Right atrium auricular region (tissue), 2 donors: ENCODE data around the gene CCER1. TPM values are rescaled to one million over a fixed set of nuclear protein-coding genes. Genes with fewer than 3 reads are reported as not detected.

Experiments used
- DNase-seq: peaks from one replicate; pipeline ENCODE4 v3.0.0-alpha.2; 2019; ENCODE audit warnings: low spot score
- H3K27ac ChIP-seq, 2 donors: fragments of 200-600 bp; sonication (generic); 1 replicate in 1 of 2; 2 replicates in 1 of 2; pipeline ENCODE4 v1.5.1; 2016 to 2019
- H3K27me3 ChIP-seq, 2 donors: fragments of 200-600 bp; sonication (generic); one replicate each; pipeline versions ENCODE4 v1.5.1 to v1.6.0; 2017 to 2019
- H3K36me3 ChIP-seq: fragments of 200-600 bp; sonication (generic); one replicate; pipeline ENCODE4 v1.5.1; 2016
- H3K4me1 ChIP-seq, 2 donors: fragments of 200-600 bp; sonication (generic); one replicate each; pipeline versions ENCODE4 v1.5.1 to v1.6.0; 2017 to 2019
- H3K4me3 ChIP-seq, 2 donors: fragments of 200-600 bp; sonication (generic); 1 replicate in 1 of 2; 2 replicates in 1 of 2; pipeline ENCODE4 v1.5.1; 2017 to 2019; ENCODE audit warnings: mild to moderate bottlenecking in 1 of 2, moderate library complexity in 1 of 2
- H3K9me3 ChIP-seq, 2 donors: fragments of 200-600 bp; sonication (generic); one replicate each; pipeline ENCODE4 v1.5.1; 2019
- total RNA-seq, 2 donors: library from RNA; depleted of rRNA; stranded (reverse); fragments of >200 nt; gene quantifications; one replicate each; pipeline ENCODE4 v1.1.0, GENCODE V29; 2016
- TF ChIP-seq, protein P1 (sequence below), 2 donors: fragments of 200-600 bp; sonication (generic); IDR thresholded peaks; one replicate each; pipeline ENCODE4 v1.5.1; 2019; ENCODE audit warnings: antibody characterized with exemption in 2 of 2

The CCER1 gene
- total RNA-seq, 2 donors from 2014 or later: not detected

DNA sequence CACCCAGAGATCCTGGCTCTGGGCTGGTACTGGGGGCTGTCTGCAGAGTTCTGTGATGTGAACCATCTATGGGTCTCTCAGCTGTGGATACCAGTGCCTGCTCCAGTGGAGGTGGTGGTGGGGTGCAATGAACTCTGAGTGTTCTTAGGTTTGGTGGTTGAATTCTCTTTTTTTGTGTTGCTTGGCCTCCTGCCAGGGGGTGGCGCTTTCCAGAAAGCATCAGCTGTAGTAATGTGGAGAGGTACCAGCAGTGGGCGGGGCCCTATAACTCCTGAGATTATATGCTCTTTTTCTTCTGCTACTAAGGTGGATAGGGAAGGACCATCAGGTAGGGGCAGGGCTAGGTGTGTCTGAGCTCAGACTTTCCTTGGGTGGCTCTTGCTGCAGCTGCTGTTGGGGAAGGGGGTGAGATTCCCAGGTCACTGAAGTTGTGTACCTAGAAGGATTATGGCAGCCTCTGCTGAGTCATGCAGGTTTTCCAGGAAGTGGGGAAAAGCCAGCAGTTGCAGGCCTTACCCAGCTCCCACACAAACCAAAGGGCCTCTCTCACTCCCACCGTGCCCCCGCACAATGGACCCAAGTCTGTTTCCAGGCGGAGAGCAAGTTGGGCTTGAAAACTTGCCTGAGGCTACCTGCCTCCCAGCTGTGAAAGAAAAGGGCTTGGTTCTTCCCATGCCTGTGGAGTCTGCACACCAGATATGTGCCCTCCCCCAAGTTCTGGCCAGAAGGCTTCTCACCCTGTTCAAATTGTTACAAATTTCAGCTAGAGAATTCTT lies 18.6 kb downstream of the CCER1 start:
- Histone ChIP-seq H3K36me3 (no peaks in the 10 kb centered on the region), H3K9me3 (no peaks in the 10 kb centered on the region), H3K27me3 (no peaks in the 10 kb centered on the region), H3K4me1 (no peaks in the 10 kb centered on the region), H3K4me3 (no peak overlapping the region), H3K27ac (no peak overlapping the region)
- TF ChIP-seq, protein P1, sequence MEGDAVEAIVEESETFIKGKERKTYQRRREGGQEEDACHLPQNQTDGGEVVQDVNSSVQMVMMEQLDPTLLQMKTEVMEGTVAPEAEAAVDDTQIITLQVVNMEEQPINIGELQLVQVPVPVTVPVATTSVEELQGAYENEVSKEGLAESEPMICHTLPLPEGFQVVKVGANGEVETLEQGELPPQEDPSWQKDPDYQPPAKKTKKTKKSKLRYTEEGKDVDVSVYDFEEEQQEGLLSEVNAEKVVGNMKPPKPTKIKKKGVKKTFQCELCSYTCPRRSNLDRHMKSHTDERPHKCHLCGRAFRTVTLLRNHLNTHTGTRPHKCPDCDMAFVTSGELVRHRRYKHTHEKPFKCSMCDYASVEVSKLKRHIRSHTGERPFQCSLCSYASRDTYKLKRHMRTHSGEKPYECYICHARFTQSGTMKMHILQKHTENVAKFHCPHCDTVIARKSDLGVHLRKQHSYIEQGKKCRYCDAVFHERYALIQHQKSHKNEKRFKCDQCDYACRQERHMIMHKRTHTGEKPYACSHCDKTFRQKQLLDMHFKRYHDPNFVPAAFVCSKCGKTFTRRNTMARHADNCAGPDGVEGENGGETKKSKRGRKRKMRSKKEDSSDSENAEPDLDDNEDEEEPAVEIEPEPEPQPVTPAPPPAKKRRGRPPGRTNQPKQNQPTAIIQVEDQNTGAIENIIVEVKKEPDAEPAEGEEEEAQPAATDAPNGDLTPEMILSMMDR (IDR thresholded peaks at IDR 0.05): no peak
- peak; percentile 52 for DNase-seq

DNA sequence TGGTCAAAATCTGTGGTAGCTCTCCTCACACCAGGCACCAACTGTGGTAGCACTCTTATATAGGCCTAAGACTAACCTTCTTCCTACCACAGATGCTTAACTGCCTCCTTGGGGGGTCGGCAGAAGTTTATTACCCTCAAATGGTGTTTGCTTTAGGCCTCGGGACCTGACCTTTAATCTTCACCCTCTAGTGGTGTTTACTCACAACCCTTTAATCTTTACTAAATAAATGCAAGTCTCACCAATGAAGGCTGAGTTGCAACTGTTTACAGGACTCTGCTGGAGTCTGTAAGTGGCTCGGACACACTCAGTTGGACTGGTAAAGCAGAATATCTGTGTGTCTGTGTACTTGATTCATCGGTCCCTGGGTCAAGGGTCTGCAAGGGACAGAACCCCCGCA lies 29.4 kb downstream of the CCER1 start:
- H3K4me3 ChIP-seq: no peak overlapping the region
- H3K4me1 ChIP-seq: no peaks in the 10 kb centered on the region
- no peak for DNase-seq
- peaks cover 0 to 15% of the 10 kb centered on the region in 2 donors for H3K9me3 ChIP-seq
- TF ChIP-seq, protein P1 (IDR thresholded peaks at IDR 0.05): no peak
- H3K27me3 ChIP-seq: no peaks in the 10 kb centered on the region
- H3K36me3 ChIP-seq: no peaks in the 10 kb centered on the region
- H3K27ac ChIP-seq: no peak overlapping the region

DNA sequence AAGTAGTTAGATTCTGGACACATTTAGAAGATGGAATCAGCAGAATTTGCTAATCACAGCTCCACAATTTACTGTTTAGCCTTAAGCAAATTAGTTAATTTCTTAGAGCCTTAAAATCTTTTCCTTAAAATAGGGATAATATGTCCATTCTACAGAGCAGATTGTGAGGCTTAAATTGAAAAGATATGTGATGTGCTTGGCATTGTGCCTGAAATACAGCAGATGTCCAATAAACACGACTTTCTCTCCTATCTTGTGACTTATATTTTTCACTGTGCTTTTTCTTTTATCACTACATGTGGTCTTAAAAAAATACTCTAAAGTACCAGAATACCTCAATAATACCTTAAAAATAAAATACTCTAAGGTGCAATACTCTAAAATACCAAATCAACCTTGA lies 30.6 kb downstream of the CCER1 start:
- no peaks in the 10 kb centered on the region for H3K27me3 ChIP-seq
- no peak overlapping the region for H3K27ac ChIP-seq
- H3K9me3 ChIP-seq: peaks cover 0 to 9% of the 10 kb centered on the region in 2 donors
- H3K4me1 ChIP-seq: no peaks in the 10 kb centered on the region
- TF ChIP-seq, protein P1 (IDR thresholded peaks at IDR 0.05): no peak
- H3K36me3 ChIP-seq: no peaks in the 10 kb centered on the region
- no peak overlapping the region for H3K4me3 ChIP-seq
- no peak for DNase-seq

DNA sequence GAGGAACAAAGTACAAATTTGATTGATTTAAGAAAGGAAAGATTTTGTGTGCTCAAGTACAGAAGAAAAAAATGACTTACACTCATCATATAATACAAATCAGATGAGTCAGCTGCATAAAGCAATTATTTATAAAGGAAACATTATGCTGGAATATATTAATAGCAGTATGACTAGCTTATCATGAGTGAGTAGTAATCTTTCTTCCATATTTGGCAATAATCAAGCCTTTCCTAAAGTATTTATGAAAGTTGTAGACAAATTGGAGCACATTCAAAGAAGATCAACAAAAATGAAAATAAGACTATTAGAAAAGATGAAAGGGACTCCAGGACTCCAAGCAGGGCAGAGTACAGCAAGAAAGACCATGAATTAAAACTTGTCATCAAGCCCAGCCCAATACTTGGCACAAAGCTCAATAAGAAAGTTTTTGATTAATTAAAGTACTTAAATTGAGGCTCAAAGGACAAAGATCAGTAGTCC lies 32.8 kb downstream of the CCER1 start:
- H3K4me1 ChIP-seq: no peaks in the 10 kb centered on the region
- no peaks in the 10 kb centered on the region for H3K36me3 ChIP-seq
- DNase-seq: no peak
- H3K4me3 ChIP-seq: no peak overlapping the region
- TF ChIP-seq, protein P1 (IDR thresholded peaks at IDR 0.05): no peak
- H3K9me3 ChIP-seq: no peaks in the 10 kb centered on the region
- H3K27ac ChIP-seq: no peak overlapping the region
- H3K27me3 ChIP-seq: no peaks in the 10 kb centered on the region

DNA sequence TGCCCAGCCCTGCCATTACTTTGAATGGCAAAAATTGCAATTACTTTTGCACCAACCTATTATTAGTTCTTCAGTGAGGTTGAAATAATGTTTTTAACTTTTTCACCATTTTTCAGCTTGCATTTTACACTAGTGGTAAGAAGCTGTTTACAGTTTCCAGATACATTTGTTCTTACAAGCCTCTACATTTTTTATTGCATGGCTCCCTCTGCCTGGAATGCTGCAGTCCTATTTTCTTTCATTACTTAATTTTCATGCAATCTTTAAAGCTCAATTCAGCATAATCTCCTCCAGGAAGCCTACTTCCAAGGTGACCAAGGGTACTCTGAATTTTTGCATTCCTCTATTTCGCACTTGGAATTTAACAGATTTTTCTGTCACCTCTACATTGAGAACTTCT lies 33.4 kb downstream of the CCER1 start:
- no peaks in the 10 kb centered on the region for H3K9me3 ChIP-seq
- H3K27ac ChIP-seq: no peak overlapping the region
- H3K36me3 ChIP-seq: no peaks in the 10 kb centered on the region
- H3K27me3 ChIP-seq: no peaks in the 10 kb centered on the region
- DNase-seq: no peak
- no peaks in the 10 kb centered on the region for H3K4me1 ChIP-seq
- TF ChIP-seq, protein P1 (IDR thresholded peaks at IDR 0.05): no peak
- H3K4me3 ChIP-seq: no peak overlapping the region

DNA sequence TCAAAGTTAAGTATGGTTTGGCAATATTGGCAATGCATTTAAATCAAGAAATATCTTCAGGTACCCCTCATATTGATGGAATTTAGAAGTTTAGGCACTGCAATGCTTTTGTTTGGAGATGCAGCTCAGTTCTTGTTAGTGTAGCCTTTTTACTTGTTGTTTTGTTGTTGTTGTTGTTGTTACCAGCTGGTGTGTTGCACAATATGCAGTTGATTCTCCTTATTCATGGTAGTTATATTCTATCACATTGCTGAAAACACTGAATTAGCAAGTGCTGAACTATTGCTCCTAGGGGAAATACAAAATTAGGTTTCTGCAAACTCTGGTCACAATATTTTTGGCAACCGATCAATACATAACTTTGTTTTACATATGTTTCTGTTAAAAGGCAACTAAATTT lies 34.8 kb downstream of the CCER1 start:
- Histone ChIP-seq H3K9me3 (no peaks in the 10 kb centered on the region), H3K4me3 (no peak overlapping the region), H3K27ac (no peak overlapping the region), H3K36me3 (no peaks in the 10 kb centered on the region), H3K4me1 (no peaks in the 10 kb centered on the region), H3K27me3 (no peaks in the 10 kb centered on the region)
- DNase-seq: no peak
- TF ChIP-seq, protein P1 (IDR thresholded peaks at IDR 0.05): no peak
